H9 (cell line): ENCODE measurements around the gene PHTF2. TPM values are rescaled to one million over a fixed set of nuclear protein-coding genes. Genes with fewer than 3 reads are reported as not detected.

Experiments used
- DNase-seq: peaks from one replicate; pipeline ENCODE4 v3.0.0-alpha.2; 2017
- H2AFZ ChIP-seq: one replicate; pipeline ENCODE4 v1.6.1; 2013; ENCODE audit warnings: mild to moderate bottlenecking, low read length, control low read depth, moderate library complexity
- H2AK5ac ChIP-seq: 2 replicates; pipeline ENCODE4 v1.6.1; 2013; ENCODE audit warnings: low read length, control low read depth, mixed read lengths; ENCODE audit not compliant: insufficient read length
- H2BK120ac ChIP-seq: one replicate; pipeline ENCODE4 v1.6.1; 2013; ENCODE audit warnings: low read depth, mild to moderate bottlenecking, low read length, control low read depth, inconsistent platforms; ENCODE audit not compliant: poor library complexity, severe bottlenecking
- H2BK12ac ChIP-seq: 2 replicates; pipeline ENCODE4 v1.6.1; 2013; ENCODE audit warnings: low read length, control low read depth, mixed read lengths, low read depth; ENCODE audit not compliant: insufficient read length
- H2BK15ac ChIP-seq: 2 replicates; pipeline ENCODE4 v1.6.1; 2013; ENCODE audit warnings: low read depth, low read length, control low read depth
- H2BK20ac ChIP-seq: one replicate; pipeline ENCODE4 v1.6.1; 2013; ENCODE audit warnings: low read depth, mild to moderate bottlenecking, low read length, control low read depth, inconsistent platforms; ENCODE audit not compliant: poor library complexity, severe bottlenecking
- H2BK5ac ChIP-seq: 2 replicates; pipeline ENCODE4 v1.6.1; 2013; ENCODE audit warnings: low read length, control low read depth, mixed read lengths; ENCODE audit not compliant: insufficient read length
- H3K14ac ChIP-seq: 2 replicates; pipeline ENCODE4 v1.6.1; 2013; ENCODE audit warnings: low read length, control low read depth; ENCODE audit not compliant: insufficient read depth
- H3K18ac ChIP-seq: 2 replicates; pipeline ENCODE4 v1.6.1; 2013; ENCODE audit warnings: low read depth, mild to moderate bottlenecking, mixed read lengths, low read length, control low read depth; ENCODE audit not compliant: insufficient read length
- H3K23ac ChIP-seq: 2 replicates; pipeline ENCODE4 v1.6.1; 2013; ENCODE audit warnings: low read length, control low read depth, mixed read lengths, low read depth; ENCODE audit not compliant: insufficient read length
- H3K23me2 ChIP-seq: 2 replicates; pipeline ENCODE4 v1.6.1; 2013; ENCODE audit warnings: low read depth, mild to moderate bottlenecking, mixed read lengths, low read length, control low read depth; ENCODE audit not compliant: insufficient read length, poor library complexity, severe bottlenecking
- H3K27ac ChIP-seq: 2 replicates; pipeline ENCODE4 v1.5.1; 2013; ENCODE audit warnings: low read length, control low read depth, mixed read lengths, low read depth; ENCODE audit not compliant: insufficient read length
- H3K27me3 ChIP-seq: 2 replicates; pipeline ENCODE4 v1.6.1; 2013; ENCODE audit warnings: low read length, control low read depth, inconsistent platforms; ENCODE audit not compliant: insufficient read depth
- H3K4ac ChIP-seq: 2 replicates; pipeline ENCODE4 v1.6.1; 2013; ENCODE audit warnings: low read depth, mild to moderate bottlenecking, control low read depth, inconsistent platforms, low read length, moderate library complexity
- H3K4me1 ChIP-seq: 2 replicates; pipeline ENCODE4 v1.6.1; 2013; ENCODE audit warnings: low read length, control low read depth, inconsistent platforms; ENCODE audit not compliant: insufficient read depth
- H3K4me2 ChIP-seq: 2 replicates; pipeline ENCODE4 v1.6.1; 2013; ENCODE audit warnings: low read length, control low read depth, mixed read lengths; ENCODE audit not compliant: insufficient read length, insufficient read depth
- H3K56ac ChIP-seq: 2 replicates; pipeline ENCODE4 v1.6.1; 2013; ENCODE audit warnings: low read depth, mild to moderate bottlenecking, mixed read lengths, low read length, control low read depth; ENCODE audit not compliant: insufficient read length
- H3K79me1 ChIP-seq: 2 replicates; pipeline ENCODE4 v1.6.1; 2013; ENCODE audit warnings: low read depth, mild to moderate bottlenecking, moderate library complexity, low read length, control low read depth, inconsistent platforms; ENCODE audit not compliant: insufficient read depth, poor library complexity, severe bottlenecking
- H3K79me2 ChIP-seq: 2 replicates; pipeline ENCODE4 v1.6.1; 2013; ENCODE audit warnings: low read length, control low read depth, inconsistent platforms; ENCODE audit not compliant: insufficient read depth
- H3K9ac ChIP-seq: 2 replicates; pipeline ENCODE4 v1.6.1; 2013; ENCODE audit warnings: low read length, control low read depth, mixed read lengths; ENCODE audit not compliant: insufficient read length; ENCODE audit errors: extremely low read depth
- H3K9me3 ChIP-seq: one replicate; pipeline ENCODE4 v1.6.1; 2013; ENCODE audit warnings: low read depth, low read length, inconsistent platforms; ENCODE audit not compliant: control insufficient read depth
- H3T11ph ChIP-seq: one replicate; pipeline ENCODE4 v1.6.1; 2013; ENCODE audit warnings: mild to moderate bottlenecking, low read length, control low read depth, inconsistent platforms
- H4K20me1 ChIP-seq: one replicate; pipeline ENCODE4 v1.6.1; 2013; ENCODE audit not compliant: control insufficient read depth, insufficient read length, insufficient read depth
- H4K5ac ChIP-seq: 2 replicates; pipeline ENCODE4 v1.6.1; 2013; ENCODE audit warnings: low read depth, mild to moderate bottlenecking, mixed read lengths, low read length, control low read depth; ENCODE audit not compliant: insufficient read length
- H4K8ac ChIP-seq: replicated peaks from 2 replicates; pipeline ENCODE4 v1.6.1; 2013; ENCODE audit warnings: low read length, control low read depth, mixed read lengths, low read depth; ENCODE audit not compliant: insufficient read length
- H4K91ac ChIP-seq: 2 replicates; pipeline ENCODE4 v1.6.1; 2013; ENCODE audit warnings: low read depth, mild to moderate bottlenecking, moderate library complexity, mixed read lengths, low read length, control low read depth; ENCODE audit not compliant: insufficient read length
- H3K27ac Mint-ChIP-seq, 3 experiments: 2 replicates in 2 of 3; 3 replicates in 1 of 3; pipeline ENCODE4 v1.8.0; 2020 to 2021; ENCODE audit warnings: mixed read lengths in 3 of 3, mild to moderate bottlenecking in 1 of 3, moderate library complexity in 1 of 3
- H3K27me3 Mint-ChIP-seq: 2 replicates; pipeline ENCODE4 v1.8.0; 2021; ENCODE audit warnings: low read depth, mild to moderate bottlenecking, moderate library complexity, mixed read lengths
- H3K36me3 Mint-ChIP-seq, 3 experiments: 2 replicates in 2 of 3; 3 replicates in 1 of 3; pipeline ENCODE4 v1.8.0; 2020 to 2021; ENCODE audit warnings: low read depth in 3 of 3, mixed read lengths in 3 of 3; ENCODE audit not compliant: insufficient read depth in 1 of 3
- H3K4me1 Mint-ChIP-seq, 2 experiments: 2 replicates each; pipeline ENCODE4 v1.8.0; 2020; ENCODE audit warnings: mixed read lengths in 2 of 2
- H3K4me3 Mint-ChIP-seq, 2 experiments: 2 replicates in 1 of 2; 3 replicates in 1 of 2; pipeline ENCODE4 v1.8.0; 2020 to 2021; ENCODE audit warnings: mild to moderate bottlenecking in 2 of 2, mixed read lengths in 2 of 2, moderate library complexity in 1 of 2
- H3K9me3 Mint-ChIP-seq, 2 experiments: 2 replicates in 1 of 2; 3 replicates in 1 of 2; pipeline ENCODE4 v1.8.0; 2020; ENCODE audit warnings: mild to moderate bottlenecking in 2 of 2, mixed read lengths in 2 of 2, moderate library complexity in 1 of 2
- CTCF ChIP-seq: fragments of 200-600 bp; sonication (generic); conservative IDR thresholded peaks from 3 replicates; pipeline ENCODE4 v1.8.0; 2021; ENCODE audit warnings: antibody characterized with exemption, mild to moderate bottlenecking
- WGBS: extraction: QIAGEN DNeasy Blood & Tissue Kit; methylation state at CpG from one replicate; pipeline ENCODE4 v1.1.7; 2013; ENCODE audit warnings: missing lambda C conversion rate, low lambda C conversion rate, mixed read lengths; ENCODE audit not compliant: insufficient read length; ENCODE audit errors: extremely low coverage; 5-methylcytosine and 5-hydroxymethylcytosine counted together
- total RNA-seq: library from RNA; stranded (reverse); gene quantifications from 2 replicates; pipeline ENCODE4 v1.2.1, GENCODE V29; 2021

Gene PHTF2
- total RNA-seq, 1 experiment from 2014 or later: 16.2 TPM

- no peak overlapping the region for H3K4me3 Mint-ChIP-seq
- Histone ChIP-seq H3K23ac (no peak overlapping the region), H3T11ph (no peak overlapping the region), H3K9me3 (no peaks in the 10 kb centered on the region), H3K4me2 (no peak overlapping the region), H2BK5ac (no peak overlapping the region), H2BK120ac (no peak overlapping the region), H2AFZ (no peak overlapping the region), H3K79me1 (no peaks in the 10 kb centered on the region), H2BK15ac (no peak overlapping the region), H4K91ac (no peak overlapping the region), H3K4ac (no peak overlapping the region), H3K23me2 (no peaks in the 10 kb centered on the region), H3K4me1 (no peaks in the 10 kb centered on the region), H3K18ac (no peak overlapping the region), H4K5ac (no peak overlapping the region), H3K27ac (no peak overlapping the region), H3K14ac (no peak overlapping the region), H2BK20ac (no peak overlapping the region), H3K79me2 (no peaks in the 10 kb centered on the region), H2AK5ac (no peak overlapping the region), H3K27me3 (no peaks in the 10 kb centered on the region), H4K20me1 (no peaks in the 10 kb centered on the region), H3K9ac (no peak overlapping the region), H3K56ac (no peak overlapping the region), H2BK12ac (no peak overlapping the region), H4K8ac (no peak overlapping the region)
- no peaks in the 10 kb centered on the region for H3K9me3 Mint-ChIP-seq
- H3K27ac Mint-ChIP-seq: no peak overlapping the region; a peak in 1 of 7 replicates
- H3K36me3 Mint-ChIP-seq: no peaks in the 10 kb centered on the region
- DNase-seq: no peak
- no CpG with 5 or more reads among the region's 2 CpGs for WGBS
- no peak for TF ChIP-seq CTCF
- H3K27me3 Mint-ChIP-seq: no peaks in the 10 kb centered on the region
- H3K4me1 Mint-ChIP-seq: 0 out of 4 replicates have a peak, but pooled peaks cover 0 to 3% of the 10 kb centered on the region in 2 experiments
These were observed 100.9 kb downstream of the PHTF2 start for GRCh38 chr7:77899516-77899915.
